Measurements from ENCODE around the gene EVA1A.

DNA sequence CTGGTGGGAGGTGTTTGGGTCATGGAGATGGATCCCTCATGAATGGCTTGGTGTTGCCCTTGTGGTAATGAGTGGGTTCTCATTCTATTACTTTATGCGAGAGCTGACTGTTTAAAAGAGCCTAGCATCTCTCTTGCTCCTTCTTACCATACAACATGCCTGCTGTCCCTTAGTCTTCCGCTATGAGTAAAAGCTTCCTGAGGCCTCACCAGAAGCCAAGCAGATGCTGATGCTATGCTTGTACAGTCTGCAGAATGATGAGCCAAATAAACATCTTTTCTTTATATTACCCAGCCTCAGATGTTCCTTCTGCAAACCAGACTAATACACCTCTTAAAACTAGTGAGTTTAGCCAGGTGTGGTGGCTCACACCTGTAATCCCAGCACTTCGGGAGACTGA is 23.1 kb downstream of the EVA1A start:
- TF ChIP-seq EP300 (IDR thresholded peaks at IDR 0.05): no peak
- TF ChIP-seq CTCF (IDR thresholded peaks at IDR 0.05): no peak
- TF ChIP-seq POLR2A (IDR thresholded peaks at IDR 0.05): no peak

Measured in tibial nerve (tissue), 4 donors.